ENCODE data around the gene SHISA4. TPM values are rescaled to one million over a fixed set of nuclear protein-coding genes. Genes with fewer than 3 reads are reported as not detected.

SHISA4 gene
- total and polyA plus RNA-seq, 8 donors = 3.6 to 9.3 (median 5.4) TPM

GRCh38 chr1:201930137-201930536 lies 41.4 kb downstream of the SHISA4 start:
- ATAC-seq (no peak), FAIRE-seq (no peak), DNase-seq (no peak)
- no peaks in the 10 kb centered on the region for H3K9me3 ChIP-seq
- H3K4me1 ChIP-seq = no peaks in the 10 kb centered on the region
- no peak overlapping the region for H3K27ac ChIP-seq
- H3K4me3 ChIP-seq = no peak overlapping the region
- TF ChIP-seq CTCF (IDR thresholded peaks at IDR 0.05) = no peak
- H3K27me3 ChIP-seq = no peaks in the 10 kb centered on the region
- H3K36me3 ChIP-seq = no peaks in the 10 kb centered on the region
- intact Hi-C loops (cut with DNase I) = no loop called here
- WGBS, 2 donors = 57 to 66% methylated on average over 4 of the region's 4 CpGs

GRCh38 chr1:201930803-201931202 lies 42.1 kb downstream of the SHISA4 start:
- Histone ChIP-seq H3K9me3 (no peaks in the 10 kb centered on the region), H3K4me3 (no peak overlapping the region), H3K27me3 (no peaks in the 10 kb centered on the region), H3K27ac (no peak overlapping the region), H3K4me1 (no peaks in the 10 kb centered on the region), H3K36me3 (no peaks in the 10 kb centered on the region)
- DNase-seq = no peak
- 53 to 57% methylated on average over 5 of the region's 5 CpGs for WGBS, 2 donors
- ATAC-seq = no peak
- TF ChIP-seq CTCF (IDR thresholded peaks at IDR 0.05) = no peak
- no peak for FAIRE-seq
- intact Hi-C loops (cut with DNase I) = no loop called here

GRCh38 chr1:201933840-201934430 lies 45.2 kb downstream of the SHISA4 start:
- no peak overlapping the region for H3K27ac ChIP-seq
- WGBS, 2 donors = 23 to 29% methylated on average over 5 of the region's 5 CpGs
- ATAC-seq (no peak), DNase-seq (no peak), FAIRE-seq (no peak)
- no peaks in the 10 kb centered on the region for H3K27me3 ChIP-seq
- no peaks in the 10 kb centered on the region for H3K36me3 ChIP-seq
- intact Hi-C loops (cut with DNase I) = no loop called here
- H3K4me1 ChIP-seq = no peaks in the 10 kb centered on the region
- H3K9me3 ChIP-seq = no peaks in the 10 kb centered on the region
- H3K4me3 ChIP-seq = no peak overlapping the region
- TF ChIP-seq CTCF (IDR thresholded peaks at IDR 0.05) = no peak

- TF ChIP-seq CTCF (IDR thresholded peaks at IDR 0.05) = no peak
- Histone ChIP-seq H3K4me1 (no peaks in the 10 kb centered on the region), H3K36me3 (no peaks in the 10 kb centered on the region), H3K4me3 (no peak overlapping the region), H3K27me3 (no peaks in the 10 kb centered on the region), H3K9me3 (no peaks in the 10 kb centered on the region), H3K27ac (no peak overlapping the region)
- ATAC-seq (peak in 2 of 4 donors; percentile 49 to 57), DNase-seq (no peak), FAIRE-seq (no peak)
- WGBS, 2 donors = 79 to 90% methylated on average over 5 of the region's 5 CpGs
- intact Hi-C loops (cut with DNase I) = no loop called here
These were observed 49.0 kb downstream of the SHISA4 start for GRCh38 chr1:201937624-201938213.

GRCh38 chr1:201938440-201939035 lies 49.8 kb downstream of the SHISA4 start:
- Histone ChIP-seq H3K9me3 (no peaks in the 10 kb centered on the region), H3K4me1 (no peaks in the 10 kb centered on the region), H3K27ac (no peak overlapping the region), H3K4me3 (no peak overlapping the region), H3K27me3 (peaks cover 0 to 4% (median 0%) of the 10 kb centered on the region in 4 donors), H3K36me3 (no peaks in the 10 kb centered on the region)
- ATAC-seq (no peak), DNase-seq (no peak), FAIRE-seq (no peak)
- WGBS, 2 donors = 59% methylated on average over 4 of the region's 4 CpGs
- no peak for TF ChIP-seq CTCF (IDR thresholded peaks at IDR 0.05)
- intact Hi-C loops (cut with DNase I) = no loop called here
